Measurements from ENCODE around the gene PLXNB1. TPM values are rescaled to one million over a fixed set of nuclear protein-coding genes. Genes with fewer than 3 reads are reported as not detected.
A peak's percentile ranks its signal among the peaks of the same experiment; 100 is the strongest.

PLXNB1 gene
- total RNA-seq, 2 donors from 2014 or later: 175 to 216 TPM

- TF ChIP-seq CTCF (conservative IDR thresholded peaks at IDR 0.05): no peak
- H3K4me1 Mint-ChIP-seq: no peaks in the 10 kb centered on the region
- 94 to 95% methylated on average over 10 to 14 of the region's 14 CpGs for WGBS, 2 experiments (ENCODE audit: insufficient coverage in 1 of 2, insufficient read length in 1 of 2)
- Histone ChIP-seq H3K27me3 (ENCODE audit: control insufficient read depth, insufficient read depth, low read length, poor library complexity, severe bottlenecking) (no peaks in the 10 kb centered on the region), H3K4me1 (ENCODE audit: control insufficient read depth, insufficient read depth, low read length) (no peaks in the 10 kb centered on the region), H3K27ac (ENCODE audit: low read depth, low read length) (no peak overlapping the region), H3K9ac (ENCODE audit: extremely low read depth, low read length, poor library complexity, severe bottlenecking) (no peak overlapping the region), H3K4me3 (ENCODE audit: low read length) (no peak overlapping the region), H3K9me3 (ENCODE audit: control insufficient read depth, low read length) (no peaks in the 10 kb centered on the region), H3K36me3 (ENCODE audit: control insufficient read depth, insufficient read depth, low read length) (peaks cover 51% of the 10 kb centered on the region)
- H3K9me3 Mint-ChIP-seq: no peaks in the 10 kb centered on the region
- peaks cover 69% of the 10 kb centered on the region for H3K36me3 Mint-ChIP-seq (ENCODE audit: low read depth)
- H3K4me3 Mint-ChIP-seq: no peak overlapping the region
- no peak overlapping the region for H3K27ac Mint-ChIP-seq
- H3K27me3 Mint-ChIP-seq (ENCODE audit: insufficient read depth): no peaks in the 10 kb centered on the region
- DNase-seq: no peak
These were observed 13.8 kb downstream of the PLXNB1 start for GRCh38 chr3:48416091-48416505.

GRCh38 chr3:48415251-48415953 lies 14.5 kb downstream of the PLXNB1 start:
- Mint-ChIP-seq H3K36me3 (ENCODE audit: low read depth) (peaks cover 75% of the 10 kb centered on the region), H3K4me3 (no peak overlapping the region), H3K27me3 (ENCODE audit: insufficient read depth) (no peaks in the 10 kb centered on the region), H3K27ac (no peak overlapping the region), H3K4me1 (no peaks in the 10 kb centered on the region), H3K9me3 (no peaks in the 10 kb centered on the region)
- no peak overlapping the region for H3K27ac ChIP-seq (ENCODE audit: low read depth, low read length)
- H3K36me3 ChIP-seq (ENCODE audit: control insufficient read depth, insufficient read depth, low read length): peaks cover 58% of the 10 kb centered on the region
- WGBS, 2 experiments (ENCODE audit: insufficient coverage in 1 of 2, insufficient read length in 1 of 2): 96 to 97% methylated on average over 13 to 24 of the region's 24 CpGs
- no peak overlapping the region for H3K4me3 ChIP-seq (ENCODE audit: low read length)
- H3K4me1 ChIP-seq (ENCODE audit: control insufficient read depth, insufficient read depth, low read length): no peaks in the 10 kb centered on the region
- TF ChIP-seq CTCF (conservative IDR thresholded peaks at IDR 0.05): peak; percentile 49
- DNase-seq: peak; percentile 67
- H3K9me3 ChIP-seq (ENCODE audit: control insufficient read depth, low read length): no peaks in the 10 kb centered on the region
- H3K27me3 ChIP-seq (ENCODE audit: control insufficient read depth, insufficient read depth, low read length, poor library complexity, severe bottlenecking): no peaks in the 10 kb centered on the region
- no peak overlapping the region for H3K9ac ChIP-seq (ENCODE audit: extremely low read depth, low read length, poor library complexity, severe bottlenecking)

GRCh38 chr3:48414376-48415250 lies 15.3 kb downstream of the PLXNB1 start:
- H3K36me3 ChIP-seq (ENCODE audit: control insufficient read depth, insufficient read depth, low read length): peaks cover 63% of the 10 kb centered on the region
- DNase-seq: no peak
- no peaks in the 10 kb centered on the region for H3K4me1 ChIP-seq (ENCODE audit: control insufficient read depth, insufficient read depth, low read length)
- no peak overlapping the region for H3K4me3 Mint-ChIP-seq
- H3K9me3 ChIP-seq (ENCODE audit: control insufficient read depth, low read length): no peaks in the 10 kb centered on the region
- H3K9me3 Mint-ChIP-seq: no peaks in the 10 kb centered on the region
- no peak overlapping the region for H3K4me3 ChIP-seq (ENCODE audit: low read length)
- peaks cover 77% of the 10 kb centered on the region for H3K36me3 Mint-ChIP-seq (ENCODE audit: low read depth)
- H3K27me3 ChIP-seq (ENCODE audit: control insufficient read depth, insufficient read depth, low read length, poor library complexity, severe bottlenecking): no peaks in the 10 kb centered on the region
- H3K4me1 Mint-ChIP-seq: no peaks in the 10 kb centered on the region
- WGBS, 2 experiments (ENCODE audit: insufficient coverage in 1 of 2, insufficient read length in 1 of 2): 93 to 94% methylated on average over 19 to 25 of the region's 25 CpGs
- no peak overlapping the region for H3K27ac Mint-ChIP-seq
- H3K27me3 Mint-ChIP-seq (ENCODE audit: insufficient read depth): no peaks in the 10 kb centered on the region
- H3K27ac ChIP-seq (ENCODE audit: low read depth, low read length): no peak overlapping the region
- TF ChIP-seq CTCF (conservative IDR thresholded peaks at IDR 0.05): no peak
- H3K9ac ChIP-seq (ENCODE audit: extremely low read depth, low read length, poor library complexity, severe bottlenecking): no peak overlapping the region

Data from endodermal cell (in vitro differentiated cells).